Raji (cell line): ENCODE measurements around the gene GNG13.

ENCODE experiments used
- POLR2A ChIP-seq: IDR thresholded peaks from 2 replicates; pipeline ENCODE4 v1.6.1; 2011; ENCODE audit warnings: low read depth, low read length, control low read depth; ENCODE audit not compliant: insufficient read depth

GNG13 gene, protein sequence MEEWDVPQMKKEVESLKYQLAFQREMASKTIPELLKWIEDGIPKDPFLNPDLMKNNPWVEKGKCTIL

DNA sequence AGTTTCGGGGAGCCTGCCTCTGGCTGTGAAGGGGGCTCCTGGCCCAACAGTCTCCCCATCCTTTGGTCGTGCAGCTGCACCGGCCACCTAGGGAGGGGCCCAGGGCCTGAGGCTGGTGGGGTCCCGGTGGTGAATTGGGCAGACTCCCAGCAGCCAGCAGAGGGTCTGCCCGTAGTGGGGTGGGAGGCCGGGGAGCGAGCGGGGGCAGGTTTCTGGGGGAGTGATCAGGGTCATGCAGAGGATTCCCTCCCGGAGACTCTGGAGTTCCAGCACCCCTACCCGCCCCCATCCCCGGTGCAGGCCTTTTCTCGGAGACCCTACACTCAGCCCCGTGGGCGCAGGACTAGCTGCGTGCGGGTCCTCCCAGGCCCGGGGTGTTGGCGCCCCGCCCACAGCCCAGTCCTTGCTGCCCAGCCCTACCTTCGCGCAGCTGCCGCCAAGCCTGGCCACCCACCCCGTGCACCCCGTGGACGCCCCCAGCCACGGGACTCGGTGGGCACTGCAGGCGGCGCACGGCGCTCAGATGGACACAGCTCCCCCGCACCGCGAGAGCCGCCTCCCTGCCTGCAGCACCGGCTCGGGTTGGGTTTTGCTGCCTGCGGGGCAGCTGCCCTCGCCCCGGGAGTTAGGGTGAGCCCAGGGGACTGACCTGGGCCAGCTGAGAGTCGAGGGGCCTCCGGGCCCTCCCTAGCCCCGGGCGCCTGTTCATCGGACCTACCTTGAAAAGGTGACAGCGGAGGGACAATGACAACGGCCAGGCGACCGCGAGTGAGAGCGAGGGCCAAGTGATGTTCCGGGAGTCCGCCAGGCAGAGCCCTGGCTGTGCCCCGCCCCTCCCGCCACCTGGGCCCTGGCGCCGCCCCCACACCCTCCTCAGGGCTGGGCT, at the start of gene GNG13:
Gene GNG13, minus strand, starts transcription at position 787 of the 886 bp plus-strand sequence. CDS start 1,657 bp downstream, outside the sequence.
- no peak for TF ChIP-seq POLR2A

- no peak for TF ChIP-seq POLR2A
Measured at GRCh38 chr16:848510-849253, 48.1 kb upstream of the GNG13 start.

DNA sequence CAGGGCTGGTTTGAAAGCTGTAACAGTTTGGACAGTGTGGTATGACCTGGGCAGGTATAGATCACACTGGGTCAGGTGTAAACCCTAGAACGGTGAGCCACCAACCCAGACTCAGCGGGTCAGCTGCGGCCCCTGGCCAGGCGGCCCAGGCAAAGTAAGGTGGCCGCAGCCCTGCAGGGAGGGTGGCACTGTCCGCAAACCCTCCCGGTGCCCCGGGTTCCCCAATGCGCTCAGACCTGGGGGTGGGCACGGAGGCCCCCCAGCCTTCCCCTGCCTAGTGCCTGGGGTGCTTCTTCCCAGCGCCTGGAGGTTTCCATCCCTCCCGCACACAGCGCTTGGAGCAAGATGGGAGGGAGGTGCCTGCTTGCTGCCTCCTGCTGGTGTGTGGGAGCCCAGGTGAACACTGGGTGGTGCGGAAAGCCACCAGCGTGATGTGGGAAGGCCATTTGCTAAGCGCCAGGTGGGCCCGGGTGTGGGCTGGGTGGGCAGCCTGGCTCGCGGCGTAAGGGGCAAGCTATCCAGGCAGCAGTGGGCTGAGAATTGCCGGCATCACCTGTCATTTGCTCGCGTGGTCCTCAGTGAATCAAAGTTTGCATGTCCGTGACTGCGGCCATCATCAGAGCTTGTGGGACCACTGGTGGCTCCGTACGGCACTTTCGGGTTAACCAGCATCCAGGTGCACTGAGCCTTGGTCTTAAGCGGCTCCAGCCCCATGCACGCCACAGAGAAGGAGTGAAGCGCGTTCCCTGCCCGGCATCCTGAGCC, 47.3 kb upstream of the GNG13 start:
- TF ChIP-seq POLR2A = no peak

DNA sequence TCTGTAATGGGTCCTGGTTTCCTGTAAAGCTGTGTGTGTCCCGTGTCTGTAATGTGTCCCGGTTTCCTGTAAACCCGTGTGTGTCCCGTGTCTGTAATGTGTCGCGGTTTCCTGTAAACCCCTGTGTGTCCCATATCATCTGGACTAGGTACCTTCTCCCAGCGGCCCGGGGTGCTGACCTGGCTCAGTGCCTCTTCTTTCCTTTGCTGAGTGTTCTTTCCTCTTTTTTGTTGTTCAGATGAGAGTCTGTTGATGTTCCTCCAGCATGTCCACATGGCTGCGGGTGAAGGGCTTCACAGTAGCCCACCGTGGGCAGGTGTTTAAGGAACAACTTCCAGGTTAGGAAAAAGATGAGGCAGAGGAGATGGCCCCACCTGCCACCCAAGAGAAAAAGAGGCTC, 46.6 kb upstream of the GNG13 start:
- TF ChIP-seq POLR2A = no peak

DNA sequence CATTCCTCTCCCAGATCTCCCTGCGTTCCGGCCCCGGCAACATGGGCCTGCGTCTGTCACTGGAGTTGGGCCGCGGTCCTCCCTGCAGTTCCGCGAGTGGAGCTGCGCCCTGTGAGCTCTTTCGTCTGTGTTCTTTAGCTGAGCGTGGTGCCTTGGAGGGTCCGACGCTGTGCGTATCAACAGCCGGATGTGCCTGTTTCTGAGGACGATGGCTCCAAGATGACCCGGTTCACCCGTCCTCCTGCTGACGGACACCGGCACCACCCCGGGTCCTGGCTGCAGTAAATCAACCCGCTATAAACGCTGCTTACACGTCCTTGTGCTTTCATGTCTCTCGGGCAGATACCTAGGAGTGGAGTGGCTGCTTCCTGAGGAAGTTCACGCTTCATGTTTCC, 44.8 kb upstream of the GNG13 start:
- TF ChIP-seq POLR2A = no peak

GRCh38 chr16:844638-845350, 44.3 kb upstream of the GNG13 start:
- no peak for TF ChIP-seq POLR2A

- no peak for TF ChIP-seq POLR2A
Measured at GRCh38 chr16:843771-844170, 43.2 kb upstream of the GNG13 start.

GRCh38 chr16:842711-843560, 42.4 kb upstream of the GNG13 start:
- no peak for TF ChIP-seq POLR2A

- TF ChIP-seq POLR2A = no peak
Measured at GRCh38 chr16:842061-842476, 41.5 kb upstream of the GNG13 start.

- no peak for TF ChIP-seq POLR2A
Measured at GRCh38 chr16:841455-842060, 41.0 kb upstream of the GNG13 start.

DNA sequence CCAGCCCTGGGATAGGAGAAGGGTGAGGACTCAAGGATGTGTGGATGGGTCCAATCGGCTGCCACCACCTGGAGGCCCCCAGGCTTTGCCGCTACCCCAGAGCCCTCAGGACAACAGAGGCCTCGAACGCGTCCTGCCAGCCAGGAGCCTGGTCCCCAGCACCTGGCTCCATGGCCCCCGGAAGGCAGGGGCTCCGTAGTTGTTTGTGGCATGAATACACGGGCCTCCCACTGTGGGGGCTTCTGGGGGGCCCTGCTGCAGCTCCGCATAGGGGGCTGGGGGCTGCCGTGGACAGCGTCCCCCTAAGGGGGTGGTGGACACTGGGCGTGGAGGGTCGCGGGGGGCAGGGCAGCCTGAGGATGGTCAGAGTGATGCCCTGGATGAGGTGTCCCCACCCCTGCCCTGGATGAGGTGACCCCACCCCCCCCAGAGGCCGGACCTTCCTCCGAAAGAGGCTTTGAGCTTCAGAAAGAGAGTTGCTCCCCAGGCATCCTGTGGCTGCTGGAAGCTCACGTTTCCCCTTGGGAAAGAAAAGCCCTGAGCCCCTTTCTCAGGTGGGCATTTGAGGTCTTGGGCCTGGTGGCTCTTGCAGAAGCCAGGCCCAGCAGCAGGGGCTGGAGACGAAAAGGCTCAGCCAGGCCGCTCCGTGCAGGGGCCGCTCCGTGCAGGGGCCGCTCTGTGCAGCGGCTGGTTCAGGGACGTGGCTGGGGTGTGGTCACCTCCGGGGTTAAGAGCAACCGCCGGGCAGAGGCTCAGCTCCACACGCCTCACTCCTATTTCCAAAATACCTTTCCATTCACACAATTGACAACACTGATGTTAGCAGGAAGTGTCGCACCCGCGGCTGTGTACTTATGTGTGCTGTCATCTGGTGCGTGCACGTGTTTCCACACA, 40.3 kb upstream of the GNG13 start:
- no peak for TF ChIP-seq POLR2A

- TF ChIP-seq POLR2A = no peak
Measured at GRCh38 chr16:839643-840408, 39.3 kb upstream of the GNG13 start.
